BLaER1 (cell line): ENCODE measurements around the gene MSS51.
A peak's percentile ranks its signal among the peaks of the same experiment; 100 is the strongest.

Source experiments
- H3K27ac ChIP-seq: shearing (Covaris generic); formaldehyde crosslinking; 2 replicates; pipeline ENCODE4 v1.8.1; 2022
- H3K27me3 ChIP-seq: shearing (Covaris generic); formaldehyde crosslinking; 2 replicates; pipeline ENCODE4 v1.8.1; 2022
- H3K36me3 ChIP-seq: shearing (Covaris generic); formaldehyde crosslinking; 2 replicates; pipeline ENCODE4 v1.8.1; 2022
- H3K4me1 ChIP-seq: shearing (Covaris generic); formaldehyde crosslinking; 2 replicates; pipeline ENCODE4 v1.8.1; 2022
- H3K4me2 ChIP-seq: shearing (Covaris generic); formaldehyde crosslinking; 2 replicates; pipeline ENCODE4 v1.8.1; 2022
- H3K4me3 ChIP-seq: shearing (Covaris generic); formaldehyde crosslinking; 2 replicates; pipeline ENCODE4 v1.8.1; 2022
- H3K9ac ChIP-seq: shearing (Covaris generic); formaldehyde crosslinking; 2 replicates; pipeline ENCODE4 v1.8.1; 2022
- H3K9me3 ChIP-seq: shearing (Covaris generic); formaldehyde crosslinking; 2 replicates; pipeline ENCODE4 v1.8.1; 2022
- H4K20me1 ChIP-seq: shearing (Covaris generic); formaldehyde crosslinking; 2 replicates; pipeline ENCODE4 v1.8.1; 2022
- Cebpa-rat ChIP-seq: shearing (Covaris generic); IDR thresholded peaks from 2 replicates; pipeline ENCODE4 v1.8.1; 2022

Gene MSS51

GRCh38 chr10:73433538-73433867, at the start of gene MSS51:
Gene MSS51 (minus strand): TSS chr10:73433561. CDS start chr10:73428284, 5,277 bp downstream.
- no peak for TF ChIP-seq Cebpa-rat
- peaks cover 18% of the 10 kb centered on the region for H3K4me1 ChIP-seq
- peak within 1 kb of the TSS; percentile 63 for H3K27ac ChIP-seq
- peak within 1 kb of the TSS; percentile 48 for H3K4me2 ChIP-seq
- H3K9ac ChIP-seq = peak within 1 kb of the TSS; percentile 47; the same call in 1 of the 2 replicates
- no peaks in the 10 kb centered on the region for H3K27me3 ChIP-seq
- peaks cover 18% of the 10 kb centered on the region for H3K36me3 ChIP-seq
- H3K9me3 ChIP-seq = no peaks in the 10 kb centered on the region
- H4K20me1 ChIP-seq = no peaks in the 10 kb centered on the region
- H3K4me3 ChIP-seq = no peak within 1 kb of the TSS

- H3K4me2 ChIP-seq = no peak overlapping the region
- H4K20me1 ChIP-seq = peaks cover 23% of the 10 kb centered on the region; the same call in 1 of the 2 replicates
- no peak overlapping the region for H3K9ac ChIP-seq
- no peak overlapping the region for H3K27ac ChIP-seq
- no peaks in the 10 kb centered on the region for H3K27me3 ChIP-seq
- H3K4me1 ChIP-seq = peaks cover 10% of the 10 kb centered on the region
- H3K9me3 ChIP-seq = 0 out of 2 replicates have a peak, but pooled peaks cover 5% of the 10 kb centered on the region
- peaks cover 60% of the 10 kb centered on the region for H3K36me3 ChIP-seq
- H3K4me3 ChIP-seq = no peak overlapping the region
- TF ChIP-seq Cebpa-rat = no peak
Measured at GRCh38 chr10:73480158-73480557, 46.8 kb upstream of the MSS51 start.

GRCh38 chr10:73478636-73479035, 45.3 kb upstream of the MSS51 start:
- Histone ChIP-seq H3K9me3 (0 out of 2 replicates have a peak, but pooled peaks cover 5% of the 10 kb centered on the region), H3K4me2 (peak overlapping the region; percentile 22; the same call in 1 of the 2 replicates), H3K9ac (no peak overlapping the region), H3K4me3 (no peak overlapping the region), H3K27me3 (no peaks in the 10 kb centered on the region), H4K20me1 (peaks cover 23% of the 10 kb centered on the region; the same call in 1 of the 2 replicates), H3K27ac (no peak overlapping the region), H3K4me1 (peaks cover 10% of the 10 kb centered on the region), H3K36me3 (peaks cover 67% of the 10 kb centered on the region)
- TF ChIP-seq Cebpa-rat = no peak

- no peak overlapping the region for H3K4me3 ChIP-seq
- no peaks in the 10 kb centered on the region for H3K27me3 ChIP-seq
- H3K4me1 ChIP-seq = peaks cover 15% of the 10 kb centered on the region
- no peak overlapping the region for H3K4me2 ChIP-seq
- H3K9me3 ChIP-seq = no peaks in the 10 kb centered on the region
- H3K27ac ChIP-seq = no peak overlapping the region
- no peak for TF ChIP-seq Cebpa-rat
- H4K20me1 ChIP-seq = no peaks in the 10 kb centered on the region
- peaks cover 85% of the 10 kb centered on the region for H3K36me3 ChIP-seq
- no peak overlapping the region for H3K9ac ChIP-seq
Measured at GRCh38 chr10:73471226-73471625, 37.9 kb upstream of the MSS51 start.

GRCh38 chr10:73469579-73469978, 36.2 kb upstream of the MSS51 start:
- no peak overlapping the region for H3K27ac ChIP-seq
- H3K9me3 ChIP-seq = no peaks in the 10 kb centered on the region
- no peaks in the 10 kb centered on the region for H4K20me1 ChIP-seq
- H3K4me2 ChIP-seq = peak overlapping the region; percentile 48
- H3K4me3 ChIP-seq = no peak overlapping the region
- peaks cover 15% of the 10 kb centered on the region for H3K4me1 ChIP-seq
- TF ChIP-seq Cebpa-rat = no peak
- no peak overlapping the region for H3K9ac ChIP-seq
- H3K27me3 ChIP-seq = no peaks in the 10 kb centered on the region
- H3K36me3 ChIP-seq = peaks cover 83% of the 10 kb centered on the region

- Histone ChIP-seq H3K27ac (no peak overlapping the region), H4K20me1 (no peaks in the 10 kb centered on the region), H3K4me1 (peaks cover 15% of the 10 kb centered on the region), H3K36me3 (peaks cover 83% of the 10 kb centered on the region), H3K9me3 (no peaks in the 10 kb centered on the region), H3K4me3 (no peak overlapping the region), H3K27me3 (no peaks in the 10 kb centered on the region), H3K9ac (no peak overlapping the region), H3K4me2 (no peak overlapping the region)
- no peak for TF ChIP-seq Cebpa-rat
Measured at GRCh38 chr10:73467206-73467605, 33.8 kb upstream of the MSS51 start.

- H3K4me3 ChIP-seq = no peak overlapping the region
- H3K36me3 ChIP-seq = peaks cover 81% of the 10 kb centered on the region
- no peak for TF ChIP-seq Cebpa-rat
Measured at GRCh38 chr10:73465978-73466726, 32.8 kb upstream of the MSS51 start.

GRCh38 chr10:73460897-73461296, 27.5 kb upstream of the MSS51 start:
- no peak for TF ChIP-seq Cebpa-rat

More at GRCh38 chr10:73465978-73466726, 32.8 kb upstream of the MSS51 start:
- H3K9ac ChIP-seq = no peak overlapping the region
- no peaks in the 10 kb centered on the region for H4K20me1 ChIP-seq
- no peak overlapping the region for H3K27ac ChIP-seq
- H3K4me1 ChIP-seq = peaks cover 15% of the 10 kb centered on the region
- no peaks in the 10 kb centered on the region for H3K9me3 ChIP-seq
- no peak overlapping the region for H3K4me2 ChIP-seq
- no peaks in the 10 kb centered on the region for H3K27me3 ChIP-seq

GRCh38 chr10:73459683-73460314, 26.4 kb upstream of the MSS51 start:
- no peak overlapping the region for H3K4me2 ChIP-seq
- no peaks in the 10 kb centered on the region for H3K9me3 ChIP-seq
- H3K27ac ChIP-seq = no peak overlapping the region
- H3K9ac ChIP-seq = no peak overlapping the region
- H4K20me1 ChIP-seq = no peaks in the 10 kb centered on the region
- H3K4me1 ChIP-seq = no peaks in the 10 kb centered on the region
- H3K36me3 ChIP-seq = peaks cover 67% of the 10 kb centered on the region
- H3K4me3 ChIP-seq = no peak overlapping the region
- no peak for TF ChIP-seq Cebpa-rat
- no peaks in the 10 kb centered on the region for H3K27me3 ChIP-seq

More at GRCh38 chr10:73460897-73461296, 27.5 kb upstream of the MSS51 start:
- H3K4me3 ChIP-seq = no peak overlapping the region
- no peak overlapping the region for H3K27ac ChIP-seq
- no peaks in the 10 kb centered on the region for H3K4me1 ChIP-seq
- no peaks in the 10 kb centered on the region for H4K20me1 ChIP-seq
- no peaks in the 10 kb centered on the region for H3K27me3 ChIP-seq
- H3K9me3 ChIP-seq = no peaks in the 10 kb centered on the region
- H3K36me3 ChIP-seq = peaks cover 75% of the 10 kb centered on the region
- H3K4me2 ChIP-seq = no peak overlapping the region
- H3K9ac ChIP-seq = no peak overlapping the region

- TF ChIP-seq Cebpa-rat = no peak
Measured at GRCh38 chr10:73456187-73456890, 23.0 kb upstream of the MSS51 start.

More at GRCh38 chr10:73456187-73456890, 23.0 kb upstream of the MSS51 start:
- H3K27me3 ChIP-seq = no peaks in the 10 kb centered on the region
- H3K4me3 ChIP-seq = no peak overlapping the region
- peaks cover 48% of the 10 kb centered on the region for H3K36me3 ChIP-seq
- no peaks in the 10 kb centered on the region for H3K9me3 ChIP-seq
- H3K9ac ChIP-seq = no peak overlapping the region
- H3K4me1 ChIP-seq = no peaks in the 10 kb centered on the region
- no peak overlapping the region for H3K27ac ChIP-seq
- H3K4me2 ChIP-seq = no peak overlapping the region
- H4K20me1 ChIP-seq = no peaks in the 10 kb centered on the region
